Keratinocyte (primary cell): ENCODE results near the gene PKP4. TPM values are rescaled to one million over a fixed set of nuclear protein-coding genes. Genes with fewer than 3 reads are reported as not detected.

Experiments
- DNase-seq: peaks from one replicate; pipeline ENCODE4 v3.0.0-alpha.2; 2011; ENCODE audit warnings: low read depth, missing footprints, low spot score
- FAIRE-seq: peaks from 2 replicates; lab custom pipeline; 2011; peaks lifted over from hg19 to GRCh38; lab: Jason Lieb, UNC
- H2AFZ ChIP-seq: 2 replicates; pipeline ENCODE4 v1.6.0; 2012; ENCODE audit warnings: low read length, control low read depth, inconsistent platforms; ENCODE audit not compliant: control insufficient read depth
- H3K27ac ChIP-seq: 2 replicates; pipeline ENCODE4 v1.5.1; 2011; ENCODE audit warnings: low read length; ENCODE audit not compliant: control insufficient read depth, insufficient read depth
- H3K27me3 ChIP-seq: 3 replicates; pipeline ENCODE4 v1.6.0; 2011; ENCODE audit warnings: low read length; ENCODE audit not compliant: control insufficient read depth, insufficient read depth; ENCODE audit errors: extremely low read depth
- H3K36me3 ChIP-seq, 2 experiments: 2 replicates in 1 of 2; 3 replicates in 1 of 2; pipeline ENCODE4 v1.5.1; 2011; ENCODE audit warnings: low read length in 2 of 2, mild to moderate bottlenecking in 1 of 2; ENCODE audit not compliant: control insufficient read depth in 2 of 2, insufficient read depth in 2 of 2; ENCODE audit errors: extremely low read depth in 1 of 2
- H3K4me1 ChIP-seq: 3 replicates; pipeline ENCODE4 v1.5.1; 2011; ENCODE audit warnings: low read length; ENCODE audit not compliant: control insufficient read depth, insufficient read depth; ENCODE audit errors: extremely low read depth
- H3K4me2 ChIP-seq: 3 replicates; pipeline ENCODE4 v1.6.0; 2011; ENCODE audit warnings: low read depth, low read length; ENCODE audit not compliant: control insufficient read depth, insufficient read depth; ENCODE audit errors: extremely low read depth
- H3K4me3 ChIP-seq, 3 experiments: fragments of 200-600 bp in 1 of 3; sonication (generic) in 1 of 3; 2 replicates in 2 of 3; 3 replicates in 1 of 3; pipeline ENCODE4 v1.5.1; 2011 to 2016; ENCODE audit warnings: low read length in 3 of 3, mild to moderate bottlenecking in 3 of 3, control low read depth in 2 of 3, inconsistent platforms in 1 of 3, low read depth in 1 of 3, mixed read lengths in 1 of 3, mixed run types in 1 of 3, moderate library complexity in 1 of 3; ENCODE audit not compliant: control insufficient read depth in 2 of 3, insufficient read depth in 2 of 3; ENCODE audit errors: extremely low read depth in 1 of 3
- H3K79me2 ChIP-seq: 2 replicates; pipeline ENCODE4 v1.6.0; 2012; ENCODE audit warnings: low read length; ENCODE audit not compliant: control insufficient read depth, insufficient read depth
- H3K9ac ChIP-seq: 3 replicates; pipeline ENCODE4 v1.6.0; 2011; ENCODE audit warnings: low read length; ENCODE audit not compliant: control insufficient read depth, insufficient read depth; ENCODE audit errors: extremely low read depth
- H3K9me1 ChIP-seq: 3 replicates; pipeline ENCODE4 v1.6.0; 2011; ENCODE audit warnings: low read length; ENCODE audit not compliant: control insufficient read depth, insufficient read depth; ENCODE audit errors: extremely low read depth
- H3K9me3 ChIP-seq: 2 replicates; pipeline ENCODE4 v1.5.1; 2012; ENCODE audit warnings: low read depth, low read length; ENCODE audit not compliant: control insufficient read depth
- H4K20me1 ChIP-seq: 3 replicates; pipeline ENCODE4 v1.6.0; 2011; ENCODE audit warnings: low read length; ENCODE audit not compliant: control insufficient read depth, insufficient read depth; ENCODE audit errors: extremely low read depth
- EZH2 ChIP-seq: IDR thresholded peaks from one replicate; pipeline ENCODE4 v1.6.1; 2012; ENCODE audit warnings: inconsistent platforms, mild to moderate bottlenecking, low read length, moderate library complexity
- dilution Hi-C: fragments of 300-500 bp; cut with MboI; formaldehyde crosslinking; loops from one replicate; pipeline ENCODE4 v1.7.0; 2020; ENCODE audit warnings: low sequenced_read_pairs; ENCODE audit not compliant: extremely low pct_ligation_motif_present
- polyA plus RNA-seq, 5 experiments: library from polyadenylated mRNA; depleted of rRNA in 3 of 5; stranded (reverse) in 3 of 5; stranded (forward) in 1 of 5; unstranded in 1 of 5; fragments of >200 nt; gene quantifications; 1 replicate in 1 of 5; 2 replicates in 3 of 5; 3 replicates in 1 of 5; pipeline versions ENCODE4 v1.2.1 to v1.2.3, GENCODE V29; 2011 to 2012; ENCODE audit warnings: missing spikeins in 2 of 5, low read depth in 1 of 5, low replicate concordance in 1 of 5
- TF ChIP-seq, protein P1 (sequence below), 3 experiments: IDR thresholded peaks in 1 of 3; conservative IDR thresholded peaks in 1 of 3; optimal IDR thresholded peaks in 1 of 3; 2 replicates in 2 of 3; 3 replicates in 1 of 3; pipeline versions ENCODE3 to v1.5.1; 2011; ENCODE audit warnings: low read length in 3 of 3, mild to moderate bottlenecking in 3 of 3, moderate library complexity in 2 of 3, control low read depth in 1 of 3, inconsistent platforms in 1 of 3; ENCODE audit not compliant: insufficient read depth in 2 of 3; ENCODE audit errors: extremely low read depth in 1 of 3

PKP4 gene
- polyA plus RNA-seq, 1 donor (not counting 4 experiments of a cell fraction or from before 2014, with no cell fraction given): 43.8 TPM

DNA sequence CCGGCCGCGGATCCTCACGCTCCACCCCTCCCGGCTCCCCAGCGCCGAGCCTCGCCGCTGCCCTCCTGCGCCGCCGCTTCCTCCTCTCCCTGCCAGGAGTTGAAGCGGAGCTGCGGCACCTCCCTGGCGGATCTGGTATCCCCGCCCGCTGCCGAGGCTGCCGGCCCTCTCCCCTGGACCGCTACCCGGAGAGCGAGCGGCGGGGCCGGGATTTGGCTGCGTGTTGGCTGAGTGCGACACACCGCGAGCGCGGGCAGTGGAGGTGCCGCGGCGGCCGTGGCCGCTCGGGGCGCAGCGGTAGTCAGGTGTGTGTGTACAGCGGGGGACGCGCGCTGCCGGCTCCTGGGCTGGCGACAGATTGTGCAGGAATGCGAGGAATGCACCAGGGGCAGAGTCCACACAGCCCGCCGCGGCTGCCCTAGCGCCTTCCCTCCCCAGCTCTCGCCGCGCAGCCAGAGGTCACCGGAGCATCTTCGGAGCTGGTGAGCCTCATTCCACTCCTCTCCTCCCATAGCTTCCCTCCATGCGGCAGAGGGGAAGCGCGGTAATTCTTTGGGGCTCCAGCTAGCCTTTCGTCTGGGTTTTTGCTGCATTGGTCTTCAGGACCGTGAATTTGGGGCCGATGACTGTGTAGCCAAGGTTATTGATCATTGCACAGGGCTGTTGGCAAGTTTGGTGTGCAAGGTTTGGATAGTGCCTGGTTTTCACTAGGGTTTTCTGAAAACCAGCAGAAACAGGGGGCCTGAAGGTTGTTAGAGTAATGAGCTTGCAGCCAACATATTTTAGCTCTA is 1.3 kb downstream of the PKP4 start:
- no peak for TF ChIP-seq EZH2
- TF ChIP-seq, protein P1, sequence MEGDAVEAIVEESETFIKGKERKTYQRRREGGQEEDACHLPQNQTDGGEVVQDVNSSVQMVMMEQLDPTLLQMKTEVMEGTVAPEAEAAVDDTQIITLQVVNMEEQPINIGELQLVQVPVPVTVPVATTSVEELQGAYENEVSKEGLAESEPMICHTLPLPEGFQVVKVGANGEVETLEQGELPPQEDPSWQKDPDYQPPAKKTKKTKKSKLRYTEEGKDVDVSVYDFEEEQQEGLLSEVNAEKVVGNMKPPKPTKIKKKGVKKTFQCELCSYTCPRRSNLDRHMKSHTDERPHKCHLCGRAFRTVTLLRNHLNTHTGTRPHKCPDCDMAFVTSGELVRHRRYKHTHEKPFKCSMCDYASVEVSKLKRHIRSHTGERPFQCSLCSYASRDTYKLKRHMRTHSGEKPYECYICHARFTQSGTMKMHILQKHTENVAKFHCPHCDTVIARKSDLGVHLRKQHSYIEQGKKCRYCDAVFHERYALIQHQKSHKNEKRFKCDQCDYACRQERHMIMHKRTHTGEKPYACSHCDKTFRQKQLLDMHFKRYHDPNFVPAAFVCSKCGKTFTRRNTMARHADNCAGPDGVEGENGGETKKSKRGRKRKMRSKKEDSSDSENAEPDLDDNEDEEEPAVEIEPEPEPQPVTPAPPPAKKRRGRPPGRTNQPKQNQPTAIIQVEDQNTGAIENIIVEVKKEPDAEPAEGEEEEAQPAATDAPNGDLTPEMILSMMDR (optimal IDR thresholded peaks at IDR 0.05 in 1 of 3, IDR thresholded peaks at IDR 0.05 in 1 of 3, conservative IDR thresholded peaks at IDR 0.05 in 1 of 3; ENCODE audit: extremely low read depth in 1 of 3, insufficient read depth in 2 of 3, low read length in 3 of 3): peak in 2 of 3 experiments; percentile 42 to 45
- no peaks in the 10 kb centered on the region for H3K27me3 ChIP-seq
- dilution Hi-C loops: no loop called here
- H3K4me2 ChIP-seq: peak overlapping the region; percentile 96
- H2AFZ ChIP-seq: peak overlapping the region; percentile 88
- H3K27ac ChIP-seq: peak overlapping the region; percentile 80
- no peaks in the 10 kb centered on the region for H3K9me1 ChIP-seq
- DNase-seq: no peak
- no peak for FAIRE-seq
- H3K79me2 ChIP-seq: peaks cover 57% of the 10 kb centered on the region
- no peaks in the 10 kb centered on the region for H3K36me3 ChIP-seq
- peak overlapping the region; percentile 88 for H3K9ac ChIP-seq
- peak overlapping the region; percentile 67 to 82 (median 80) for H3K4me3 ChIP-seq
- peaks cover 4% of the 10 kb centered on the region for H4K20me1 ChIP-seq
- H3K9me3 ChIP-seq: no peaks in the 10 kb centered on the region
- peaks cover 28% of the 10 kb centered on the region for H3K4me1 ChIP-seq

DNA sequence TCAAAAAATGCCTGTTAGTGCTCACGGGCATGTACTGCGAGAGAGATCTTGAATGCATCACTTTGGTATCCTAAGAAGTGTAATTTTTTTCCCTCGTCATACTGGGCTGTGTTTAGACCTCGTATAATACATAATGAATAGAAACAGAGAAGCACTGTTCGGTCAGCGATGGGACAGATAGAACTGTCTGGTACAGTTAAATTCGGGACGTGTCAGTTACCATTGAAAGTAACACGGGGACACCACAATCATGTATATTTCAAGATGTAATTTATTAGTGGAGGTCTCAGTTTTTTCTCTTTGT is 1.8 kb downstream of the PKP4 start:
- peaks cover 30% of the 10 kb centered on the region for H3K4me1 ChIP-seq
- no peaks in the 10 kb centered on the region for H3K36me3 ChIP-seq
- FAIRE-seq (peak; percentile 5), DNase-seq (no peak)
- H3K27me3 ChIP-seq: no peaks in the 10 kb centered on the region
- peak overlapping the region; percentile 88 for H3K9ac ChIP-seq
- H3K79me2 ChIP-seq: peaks cover 63% of the 10 kb centered on the region
- peak overlapping the region; percentile 80 for H3K27ac ChIP-seq
- H3K4me2 ChIP-seq: peak overlapping the region; percentile 96
- peaks cover 4% of the 10 kb centered on the region for H4K20me1 ChIP-seq
- no peaks in the 10 kb centered on the region for H3K9me1 ChIP-seq
- peak overlapping the region; percentile 67 to 82 (median 80) for H3K4me3 ChIP-seq
- H2AFZ ChIP-seq: no peak overlapping the region
- dilution Hi-C loops: no loop called here
- TF ChIP-seq, protein P1 (optimal IDR thresholded peaks at IDR 0.05 in 1 of 3, IDR thresholded peaks at IDR 0.05 in 1 of 3, conservative IDR thresholded peaks at IDR 0.05 in 1 of 3; ENCODE audit: extremely low read depth in 1 of 3, insufficient read depth in 2 of 3, low read length in 3 of 3): no peak
- TF ChIP-seq EZH2: no peak
- H3K9me3 ChIP-seq: no peaks in the 10 kb centered on the region
